SW 1271 (cell line): Measurements from ENCODE around the gene RTBDN.

Experiments used
- DNase-seq, 2 experiments: peaks; one replicate each; lab custom pipeline; 2025; lab: John Stamatoyannopoulos, UW

The RTBDN gene

GRCh38 chr19:12779162-12779993 lies 55.0 kb downstream of the RTBDN start:
- peak; percentile 38 for DNase-seq

DNA sequence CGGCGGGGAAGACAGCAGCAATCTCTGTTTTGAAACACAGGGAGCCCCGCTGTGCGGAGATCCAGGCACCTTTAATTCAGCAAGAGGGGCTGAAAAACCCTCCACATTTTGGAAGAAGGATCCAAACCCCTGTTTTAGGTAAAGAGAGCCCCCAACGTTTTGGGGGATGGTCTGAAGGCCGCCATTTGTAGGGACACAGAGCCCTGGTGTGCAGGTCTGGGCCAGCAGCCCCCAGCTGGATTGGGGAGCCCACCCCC lies 55.5 kb downstream of the RTBDN start:
- no peak for DNase-seq

DNA sequence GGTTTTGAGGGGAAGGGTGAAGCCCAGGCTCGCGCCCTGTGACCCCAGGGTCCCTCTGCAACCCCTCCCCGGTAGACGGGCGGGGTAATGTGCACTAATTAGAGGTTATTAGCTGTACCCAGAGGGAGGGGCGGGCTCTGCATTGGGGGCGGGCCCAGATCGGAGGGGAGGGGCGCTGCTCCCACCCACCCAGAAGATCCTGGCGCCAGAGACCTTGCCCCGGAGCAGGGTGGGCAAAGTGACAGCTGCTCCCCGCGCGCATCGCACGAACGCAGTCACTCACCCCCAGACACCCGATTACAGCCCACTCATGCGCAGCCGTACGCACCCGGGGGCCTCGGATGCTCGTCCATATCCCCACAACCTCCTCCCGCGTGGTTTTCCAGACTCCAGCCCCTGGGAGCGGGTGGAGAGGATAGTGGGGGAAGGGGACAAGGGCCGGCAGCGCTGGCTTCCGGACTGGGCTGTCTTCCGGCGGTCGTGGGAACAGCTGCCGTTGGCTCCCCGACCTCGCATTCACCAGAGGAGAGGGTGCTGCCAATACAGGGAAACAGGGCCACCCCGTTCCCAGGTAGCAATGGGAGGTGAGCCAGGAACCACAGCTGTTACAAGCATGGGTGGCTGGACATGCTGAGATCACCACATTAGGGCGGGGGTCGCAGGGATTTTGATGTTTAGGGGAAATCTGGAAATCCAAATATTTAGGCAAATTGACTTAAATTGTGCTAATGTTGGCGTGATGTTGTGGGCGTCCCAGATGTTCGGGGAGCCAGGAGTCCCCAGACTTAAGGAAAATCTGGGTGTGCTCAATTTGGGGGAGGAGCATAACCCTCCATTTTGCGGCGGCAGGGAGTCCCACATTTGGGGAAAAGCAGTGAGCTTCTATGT lies 56.1 kb downstream of the RTBDN start:
- DNase-seq = peak in 1 of 2 experiments; percentile 47

DNA sequence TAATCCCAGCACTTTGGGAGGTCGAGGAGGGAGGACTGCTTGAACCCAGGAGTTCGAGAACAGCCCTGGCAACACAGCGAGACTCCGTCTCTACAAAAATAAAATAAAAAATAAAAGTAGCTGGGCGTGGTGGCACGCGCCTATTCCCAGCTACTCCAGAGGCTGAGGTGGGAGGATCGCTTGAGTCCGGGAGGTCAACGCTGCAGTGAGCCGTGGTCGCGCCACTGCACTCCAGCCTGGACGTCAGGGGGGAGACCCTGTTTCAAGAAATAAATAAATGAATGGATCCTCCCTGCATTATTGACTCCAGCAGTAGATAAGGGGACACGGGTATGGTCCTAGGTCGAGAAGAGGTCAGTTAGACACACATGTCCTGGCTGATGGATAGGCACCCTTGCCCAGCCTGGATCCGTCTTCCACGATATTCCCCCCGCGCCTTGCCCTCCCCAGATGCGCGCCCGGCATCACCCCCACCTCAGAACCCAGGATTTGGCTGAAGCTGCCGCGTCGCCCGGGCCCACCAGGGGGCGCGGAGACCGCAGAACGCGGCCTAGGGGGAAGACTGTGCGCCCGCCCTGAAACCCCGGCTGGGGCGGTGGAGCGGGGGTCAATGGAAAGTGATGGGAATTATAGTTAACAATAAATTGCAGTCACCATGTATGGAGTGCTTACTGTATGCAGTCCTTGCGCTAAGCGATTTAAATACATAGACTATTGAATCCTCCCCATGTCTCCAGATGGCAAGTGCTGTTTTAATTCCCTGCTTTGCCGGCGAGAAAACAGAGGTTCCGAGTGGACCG lies 57.0 kb downstream of the RTBDN start:
- peak in 1 of 2 experiments; percentile 56 for DNase-seq
